Chondrocyte (in vitro differentiated cells): Measurements from ENCODE around the gene LYPD5. TPM values are rescaled to one million over a fixed set of nuclear protein-coding genes. Genes with fewer than 3 reads are reported as not detected.

ENCODE experiments used
- DNase-seq: peaks from one replicate; pipeline ENCODE4 v3.0.0; 2021; ENCODE audit warnings: mixed read lengths, low spot score
- H3K27ac Mint-ChIP-seq: one replicate; pipeline ENCODE4 v1.8.0; 2021; ENCODE audit warnings: mild to moderate bottlenecking, moderate library complexity, mixed read lengths; ENCODE audit not compliant: unreplicated experiment
- H3K27me3 Mint-ChIP-seq: 2 replicates; pipeline ENCODE4 v1.8.0; 2021; ENCODE audit warnings: low read depth, mixed read lengths
- H3K36me3 Mint-ChIP-seq: 2 replicates; pipeline ENCODE4 v1.8.0; 2021; ENCODE audit warnings: low read depth, mixed read lengths
- H3K4me1 Mint-ChIP-seq: 2 replicates; pipeline ENCODE4 v1.8.0; 2021; ENCODE audit warnings: low read depth, mild to moderate bottlenecking, mixed read lengths
- H3K4me3 Mint-ChIP-seq: one replicate; pipeline ENCODE4 v1.8.0; 2021; ENCODE audit warnings: mild to moderate bottlenecking, moderate library complexity, mixed read lengths; ENCODE audit not compliant: unreplicated experiment
- H3K9me3 Mint-ChIP-seq: 2 replicates; pipeline ENCODE4 v1.8.0; 2021; ENCODE audit warnings: low read depth, mixed read lengths
- CTCF ChIP-seq: fragments of 200-600 bp; sonication (generic); IDR thresholded peaks from 2 replicates; pipeline ENCODE4 v1.5.0; 2021; ENCODE audit warnings: antibody characterized with exemption, mild to moderate bottlenecking, moderate library complexity
- total RNA-seq: library from RNA; stranded (reverse); gene quantifications from 3 replicates; pipeline ENCODE4 v1.2.1, GENCODE V29; 2021

LYPD5 gene
- total RNA-seq, 1 donor from 2014 or later, result not detected

GRCh38 chr19:43783636-43784035 lies 18.6 kb downstream of the LYPD5 start:
- no peak overlapping the region for H3K4me3 Mint-ChIP-seq
- no peak for DNase-seq
- H3K4me1 Mint-ChIP-seq, result peaks cover 39% of the 10 kb centered on the region
- H3K9me3 Mint-ChIP-seq, result no peaks in the 10 kb centered on the region
- no peak overlapping the region for H3K27ac Mint-ChIP-seq
- no peaks in the 10 kb centered on the region for H3K36me3 Mint-ChIP-seq
- no peak for TF ChIP-seq CTCF
- H3K27me3 Mint-ChIP-seq, result no peaks in the 10 kb centered on the region

DNA sequence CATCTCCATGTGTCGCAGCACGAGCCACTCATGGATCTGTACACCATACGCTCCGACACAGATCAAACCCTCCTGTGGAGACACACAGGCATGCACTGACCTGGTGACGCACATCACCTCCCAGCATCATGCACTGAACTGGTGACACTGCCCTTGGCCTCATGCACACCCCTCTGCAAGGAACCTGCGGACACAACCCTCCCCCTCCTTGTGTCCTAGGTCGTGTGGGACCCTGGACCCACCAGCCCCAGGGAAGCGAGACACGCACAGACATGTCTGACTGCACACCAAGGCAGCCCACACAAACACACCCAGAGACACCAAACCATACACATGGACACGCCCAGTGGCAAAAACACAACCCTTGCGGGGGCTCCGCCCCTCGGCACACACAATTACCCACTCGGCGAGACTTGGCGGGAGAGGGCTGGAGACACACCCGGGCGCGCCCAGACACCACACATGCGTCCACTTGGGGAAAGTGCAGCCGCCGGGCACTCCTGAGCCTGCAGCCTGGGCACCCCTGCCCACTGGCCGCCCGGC lies 19.5 kb downstream of the LYPD5 start:
- no peaks in the 10 kb centered on the region for H3K9me3 Mint-ChIP-seq
- no peak overlapping the region for H3K27ac Mint-ChIP-seq
- DNase-seq, result no peak
- no peak overlapping the region for H3K4me3 Mint-ChIP-seq
- peaks cover 48% of the 10 kb centered on the region for H3K4me1 Mint-ChIP-seq
- no peaks in the 10 kb centered on the region for H3K36me3 Mint-ChIP-seq
- TF ChIP-seq CTCF, result no peak
- H3K27me3 Mint-ChIP-seq, result no peaks in the 10 kb centered on the region

GRCh38 chr19:43782311-43782660 lies 20.0 kb downstream of the LYPD5 start:
- TF ChIP-seq CTCF, result no peak
- H3K9me3 Mint-ChIP-seq, result no peaks in the 10 kb centered on the region
- DNase-seq, result no peak
- H3K4me3 Mint-ChIP-seq, result no peak overlapping the region
- no peaks in the 10 kb centered on the region for H3K36me3 Mint-ChIP-seq
- no peaks in the 10 kb centered on the region for H3K27me3 Mint-ChIP-seq
- H3K27ac Mint-ChIP-seq, result no peak overlapping the region
- peaks cover 53% of the 10 kb centered on the region for H3K4me1 Mint-ChIP-seq

DNA sequence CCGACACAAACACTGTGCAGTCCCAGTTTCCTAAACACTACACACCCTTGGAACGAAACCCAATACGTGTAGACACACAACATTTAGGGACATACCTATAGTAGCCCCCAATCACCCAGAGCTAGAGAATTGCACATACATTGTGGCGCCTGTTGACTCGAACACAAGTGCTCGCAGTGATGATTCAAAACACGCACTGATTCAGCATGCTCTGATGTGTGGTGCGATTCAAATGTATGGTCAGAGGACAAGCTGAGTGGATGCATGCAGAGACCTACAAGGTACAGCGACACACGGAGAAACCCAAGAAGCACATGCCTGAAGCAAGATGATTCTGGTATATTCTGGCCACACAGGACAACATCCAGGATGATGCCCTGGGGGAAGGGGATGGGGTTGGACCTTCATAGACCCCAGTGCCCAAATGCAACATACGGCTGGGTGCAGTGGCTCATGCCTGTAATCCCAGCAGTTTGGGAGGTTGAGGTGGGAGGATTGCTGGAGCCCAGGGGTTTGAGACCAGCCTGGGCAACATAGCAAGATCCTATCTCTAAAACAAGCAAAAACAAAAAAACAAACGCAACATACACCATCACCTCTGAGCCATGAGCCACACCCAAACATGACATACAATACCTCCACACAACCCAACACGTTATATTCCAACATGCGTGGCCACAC lies 20.5 kb downstream of the LYPD5 start:
- Mint-ChIP-seq H3K36me3 (no peaks in the 10 kb centered on the region), H3K27me3 (no peaks in the 10 kb centered on the region), H3K9me3 (no peaks in the 10 kb centered on the region), H3K4me1 (peaks cover 55% of the 10 kb centered on the region), H3K4me3 (no peak overlapping the region), H3K27ac (no peak overlapping the region)
- no peak for TF ChIP-seq CTCF
- no peak for DNase-seq

- Mint-ChIP-seq H3K27ac (peak within 1 kb of the TSS; percentile 52), H3K36me3 (no peaks in the 10 kb centered on the region), H3K4me3 (peak within 1 kb of the TSS; percentile 52), H3K4me1 (peaks cover 55% of the 10 kb centered on the region), H3K27me3 (no peaks in the 10 kb centered on the region), H3K9me3 (no peaks in the 10 kb centered on the region)
- DNase-seq, result no peak
- no peak for TF ChIP-seq CTCF
Observed at GRCh38 chr19:43780706-43781525, 21.3 kb downstream of the LYPD5 start, which contains the start of gene KCNN4. Gene KCNN4, minus strand, starts transcription at chr19:43780973. Its CDS starts 112 bp downstream, at chr19:43780861.
